Neuronal stem cell (in vitro differentiated cells): ENCODE data around the gene RSAD2.
"Not testable (repeated sequence)": the region's sequence is repeated elsewhere in the genome, so short reads cannot be mapped to it uniquely, and the experiment has no call there.

Experiments used
- DNase-seq: peaks from one replicate; pipeline ENCODE4 v3.0.0-alpha.2; 2013; ENCODE audit warnings: low spot score
- H2AFZ ChIP-seq: one replicate; pipeline ENCODE4 v1.6.1; 2013; ENCODE audit warnings: mild to moderate bottlenecking, low read length, inconsistent platforms
- H2AK5ac ChIP-seq: 2 replicates; pipeline ENCODE4 v1.6.1; 2013; ENCODE audit warnings: low read depth, mild to moderate bottlenecking, inconsistent platforms, low read length, moderate library complexity, mixed read lengths
- H2BK120ac ChIP-seq: 2 replicates; pipeline ENCODE4 v1.6.1; 2013; ENCODE audit warnings: low read depth, mild to moderate bottlenecking, inconsistent platforms, low read length, moderate library complexity, mixed read lengths
- H2BK12ac ChIP-seq: one replicate; pipeline ENCODE4 v1.6.1; 2013; ENCODE audit warnings: low read length, inconsistent platforms
- H2BK15ac ChIP-seq: 2 replicates; pipeline ENCODE4 v1.6.1; 2013; ENCODE audit warnings: mild to moderate bottlenecking, low read length, inconsistent platforms, mixed read lengths
- H2BK5ac ChIP-seq: one replicate; pipeline ENCODE4 v1.6.1; 2013; ENCODE audit warnings: inconsistent platforms, mild to moderate bottlenecking, low read length, moderate library complexity
- H3K14ac ChIP-seq: one replicate; pipeline ENCODE4 v1.6.1; 2013; ENCODE audit warnings: low read length, inconsistent platforms
- H3K18ac ChIP-seq: 2 replicates; pipeline ENCODE4 v1.6.1; 2013; ENCODE audit warnings: low read length, inconsistent platforms
- H3K23ac ChIP-seq: 2 replicates; pipeline ENCODE4 v1.6.1; 2013; ENCODE audit warnings: low read depth, mild to moderate bottlenecking, mixed read lengths, low read length, inconsistent platforms; ENCODE audit not compliant: poor library complexity
- H3K27ac ChIP-seq: replicated peaks from 3 replicates; pipeline ENCODE4 v1.5.1; 2013; ENCODE audit warnings: low read length, inconsistent platforms
- H3K27me3 ChIP-seq, 3 experiments: 2 replicates each; pipeline ENCODE4 v1.6.1; 2013; ENCODE audit warnings: low read length in 3 of 3, mild to moderate bottlenecking in 2 of 3, inconsistent platforms in 1 of 3, low read depth in 1 of 3, mixed read lengths in 1 of 3, moderate library complexity in 1 of 3; ENCODE audit not compliant: control insufficient read depth in 3 of 3, insufficient read depth in 3 of 3
- H3K36me3 ChIP-seq, 2 donors: replicated peaks in 1 of 2; 2 replicates each; pipeline ENCODE4 v1.6.1; 2013; ENCODE audit warnings: low read length in 2 of 2; ENCODE audit not compliant: control insufficient read depth in 2 of 2, insufficient read depth in 2 of 2
- H3K4ac ChIP-seq: 2 replicates; pipeline ENCODE4 v1.6.1; 2013; ENCODE audit warnings: inconsistent platforms, mild to moderate bottlenecking, low read length, moderate library complexity
- H3K4me1 ChIP-seq, 2 donors: 1 replicate in 1 of 2; 2 replicates in 1 of 2; pipeline ENCODE4 v1.6.1; 2013; ENCODE audit warnings: low read length in 2 of 2, low read depth in 1 of 2; ENCODE audit not compliant: control insufficient read depth in 2 of 2, insufficient read depth in 1 of 2
- H3K4me2 ChIP-seq: one replicate; pipeline ENCODE4 v1.6.1; 2013; ENCODE audit warnings: mild to moderate bottlenecking, low read length, inconsistent platforms; ENCODE audit not compliant: insufficient read depth, poor library complexity, severe bottlenecking
- H3K4me3 ChIP-seq, 2 donors: 2 replicates each; pipeline ENCODE4 v1.5.1; 2013; ENCODE audit warnings: low read length in 2 of 2, mild to moderate bottlenecking in 2 of 2, inconsistent platforms in 1 of 2, moderate library complexity in 1 of 2
- H3K79me1 ChIP-seq: one replicate; pipeline ENCODE4 v1.6.1; 2013; ENCODE audit warnings: low read depth, mild to moderate bottlenecking, inconsistent platforms, low read length, moderate library complexity
- H3K9ac ChIP-seq: one replicate; pipeline ENCODE4 v1.6.1; 2013; ENCODE audit warnings: mild to moderate bottlenecking, low read depth, low read length, inconsistent platforms; ENCODE audit not compliant: poor library complexity
- H3K9me3 ChIP-seq, 2 donors: replicated peaks in 1 of 2; 2 replicates each; pipeline versions ENCODE3 to v1.6.1; 2013; ENCODE audit warnings: low read length in 2 of 2, mild to moderate bottlenecking in 2 of 2, inconsistent platforms in 1 of 2, low read depth in 1 of 2, mixed read lengths in 1 of 2, moderate library complexity in 1 of 2; ENCODE audit not compliant: control insufficient read depth in 2 of 2, insufficient read depth in 1 of 2
- H4K8ac ChIP-seq: one replicate; pipeline ENCODE4 v1.6.1; 2013; ENCODE audit warnings: low read depth, mild to moderate bottlenecking, inconsistent platforms, low read length, moderate library complexity
- H4K91ac ChIP-seq: one replicate; pipeline ENCODE4 v1.6.1; 2013; ENCODE audit warnings: low read length, low read depth, mild to moderate bottlenecking, inconsistent platforms; ENCODE audit not compliant: poor library complexity
- WGBS, 2 donors: extraction: QIAGEN DNeasy Blood & Tissue Kit; methylation state at CpG; one replicate each; pipeline ENCODE4 v1.1.7; 2013; ENCODE audit warnings: missing lambda C conversion rate in 2 of 2, mixed read lengths in 1 of 2; ENCODE audit not compliant: insufficient read length in 2 of 2, insufficient replicate concordance in 1 of 2; ENCODE audit errors: extremely low coverage in 2 of 2; 5-methylcytosine and 5-hydroxymethylcytosine counted together

Gene RSAD2

GRCh38 chr2:6896930-6897759, 19.6 kb downstream of the RSAD2 start:
- no peaks in the 10 kb centered on the region for H3K27me3 ChIP-seq
- H3K9ac ChIP-seq: no peak overlapping the region
- no peak overlapping the region for H3K4ac ChIP-seq
- no peak overlapping the region for H2BK12ac ChIP-seq
- H3K14ac ChIP-seq: no peak overlapping the region
- H3K9me3 ChIP-seq: peaks cover 0 to 2% of the 10 kb centered on the region in 2 donors
- no peak overlapping the region for H4K91ac ChIP-seq
- H3K23ac ChIP-seq: no peak overlapping the region
- H3K4me2 ChIP-seq: no peak overlapping the region
- no peak overlapping the region for H3K27ac ChIP-seq
- H2AK5ac ChIP-seq: no peak overlapping the region
- H2BK5ac ChIP-seq: no peak overlapping the region
- H2BK15ac ChIP-seq: no peak overlapping the region
- no peak overlapping the region for H3K4me3 ChIP-seq
- no peaks in the 10 kb centered on the region for H3K4me1 ChIP-seq
- no CpG with 5 or more reads among the region's 5 CpGs for WGBS, 2 donors
- no peak overlapping the region for H2BK120ac ChIP-seq
- DNase-seq: no peak
- H3K79me1 ChIP-seq: no peaks in the 10 kb centered on the region
- no peak overlapping the region for H2AFZ ChIP-seq
- no peak overlapping the region for H3K18ac ChIP-seq
- H3K36me3 ChIP-seq: no peaks in the 10 kb centered on the region
- H4K8ac ChIP-seq: no peak overlapping the region

- not testable (repeated sequence) for H3K23ac ChIP-seq
These were observed 25.0 kb downstream of the RSAD2 start for GRCh38 chr2:6902581-6902980.

GRCh38 chr2:6905668-6906067, 28.1 kb downstream of the RSAD2 start:
- Histone ChIP-seq H3K4me2 (no peak overlapping the region), H2AK5ac (no peak overlapping the region), H3K18ac (no peak overlapping the region), H4K91ac (no peak overlapping the region), H3K79me1 (no peaks in the 10 kb centered on the region), H3K9me3 (no peaks in the 10 kb centered on the region), H3K4me1 (no peaks in the 10 kb centered on the region), H2AFZ (no peak overlapping the region), H4K8ac (no peak overlapping the region), H3K23ac (no peak overlapping the region), H3K4ac (no peak overlapping the region), H3K36me3 (no peaks in the 10 kb centered on the region), H2BK15ac (no peak overlapping the region), H2BK5ac (no peak overlapping the region), H2BK12ac (no peak overlapping the region), H2BK120ac (no peak overlapping the region), H3K14ac (no peak overlapping the region), H3K27ac (no peak overlapping the region), H3K9ac (no peak overlapping the region), H3K4me3 (no peak overlapping the region), H3K27me3 (peaks cover 0 to 7% (median 0%) of the 10 kb centered on the region in 3 experiments)
- no CpG with 5 or more reads among the region's 1 CpG for WGBS, 2 donors
- DNase-seq: no peak

More at GRCh38 chr2:6902581-6902980, 25.0 kb downstream of the RSAD2 start:
- not testable (repeated sequence) for H3K4me1 ChIP-seq, H2AFZ ChIP-seq, H2BK12ac ChIP-seq, H2BK15ac ChIP-seq, H3K4ac ChIP-seq, H3K9ac ChIP-seq, H2BK5ac ChIP-seq, H4K91ac ChIP-seq, H2AK5ac ChIP-seq, H3K9me3 ChIP-seq, DNase-seq, H3K4me3 ChIP-seq, H4K8ac ChIP-seq, H3K36me3 ChIP-seq, H3K14ac ChIP-seq, H2BK120ac ChIP-seq, H3K18ac ChIP-seq, H3K27me3 ChIP-seq, H3K4me2 ChIP-seq, H3K79me1 ChIP-seq, H3K27ac ChIP-seq
- WGBS, 2 donors: no CpG with 5 or more reads among the region's 2 CpGs

GRCh38 chr2:6906165-6906741, 28.7 kb downstream of the RSAD2 start:
- no peak overlapping the region for H2BK5ac ChIP-seq
- H3K36me3 ChIP-seq: no peaks in the 10 kb centered on the region
- H2AFZ ChIP-seq: no peak overlapping the region
- H3K9me3 ChIP-seq: no peaks in the 10 kb centered on the region
- no peak overlapping the region for H3K4me3 ChIP-seq
- H2BK15ac ChIP-seq: no peak overlapping the region
- no peaks in the 10 kb centered on the region for H3K4me1 ChIP-seq
- H4K8ac ChIP-seq: no peak overlapping the region
- no peak overlapping the region for H3K4me2 ChIP-seq
- H3K4ac ChIP-seq: no peak overlapping the region
- no peak overlapping the region for H3K9ac ChIP-seq
- H3K27me3 ChIP-seq: peaks cover 0 to 7% (median 0%) of the 10 kb centered on the region in 3 experiments
- H3K18ac ChIP-seq: no peak overlapping the region
- H3K23ac ChIP-seq: no peak overlapping the region
- H4K91ac ChIP-seq: no peak overlapping the region
- H3K14ac ChIP-seq: no peak overlapping the region
- H2BK12ac ChIP-seq: no peak overlapping the region
- H2AK5ac ChIP-seq: no peak overlapping the region
- DNase-seq: no peak
- no peaks in the 10 kb centered on the region for H3K79me1 ChIP-seq
- H3K27ac ChIP-seq: no peak overlapping the region
- no CpG with 5 or more reads among the region's 1 CpG for WGBS, 2 donors
- H2BK120ac ChIP-seq: no peak overlapping the region
